Measurements from ENCODE around the gene SH3YL1.
A peak's percentile ranks its signal among the peaks of the same experiment; 100 is the strongest.

The SH3YL1 gene

DNA sequence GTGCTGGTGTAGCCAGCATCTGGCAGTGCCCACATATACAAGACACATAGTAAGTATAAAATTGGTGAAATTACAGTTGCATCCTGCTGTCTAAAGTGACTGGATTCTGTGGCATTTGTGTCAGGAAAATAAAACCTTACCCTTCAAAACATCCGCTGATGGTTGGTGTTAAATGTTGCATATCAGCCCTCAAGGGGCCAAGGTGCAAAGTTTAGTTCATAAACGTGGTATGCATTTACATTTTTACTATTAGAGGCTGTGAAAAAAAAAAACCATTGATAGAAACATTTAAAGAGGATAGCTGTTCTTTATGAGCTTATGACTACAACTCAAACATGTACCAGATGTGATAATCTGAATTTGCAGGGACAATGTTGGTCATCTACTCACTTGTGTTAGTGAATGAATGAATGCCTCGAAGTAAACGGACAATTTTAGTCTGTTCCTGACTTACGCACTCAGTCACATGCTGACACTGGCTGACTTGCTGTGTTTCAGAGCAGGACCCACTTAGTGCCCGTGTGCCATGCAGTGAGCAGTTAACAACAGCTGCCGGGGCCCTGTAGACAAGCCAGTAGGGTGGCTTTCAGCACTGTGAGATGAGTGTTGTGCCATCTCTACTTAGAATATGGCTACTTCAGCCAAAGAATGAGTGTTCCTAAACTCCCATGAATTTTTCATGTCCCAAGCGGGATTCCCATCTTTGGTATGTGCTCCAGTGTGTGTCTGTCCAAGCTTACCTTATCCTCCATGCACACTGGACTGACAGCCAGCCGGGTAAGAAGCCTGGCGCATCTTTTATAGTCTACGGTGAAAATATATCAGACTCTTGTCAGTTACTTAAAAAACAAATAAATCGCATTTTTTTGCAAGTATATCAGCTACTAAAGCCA is 18.8 kb upstream of the SH3YL1 start:
- DNase-seq, result no peak

DNA sequence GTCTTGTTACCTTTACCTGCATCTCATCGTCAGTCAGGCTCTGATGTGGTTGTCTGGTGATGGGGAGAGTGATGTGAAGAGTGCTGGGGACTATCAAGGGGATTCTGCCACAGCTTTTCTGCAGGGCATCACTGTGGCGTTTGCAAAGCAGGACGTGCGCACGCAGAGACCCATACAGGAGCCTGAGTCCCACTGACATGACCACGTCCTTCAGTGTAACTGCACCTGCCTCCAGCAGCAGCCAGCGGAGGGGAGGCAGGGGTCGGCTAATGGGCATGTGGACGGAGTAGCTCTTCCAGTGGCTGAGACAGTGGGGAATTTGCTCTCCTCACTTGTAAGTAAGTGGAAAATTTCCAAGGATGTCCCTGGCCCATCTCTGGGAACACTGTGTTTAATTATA is 17.5 kb upstream of the SH3YL1 start:
- no peak for DNase-seq

DNA sequence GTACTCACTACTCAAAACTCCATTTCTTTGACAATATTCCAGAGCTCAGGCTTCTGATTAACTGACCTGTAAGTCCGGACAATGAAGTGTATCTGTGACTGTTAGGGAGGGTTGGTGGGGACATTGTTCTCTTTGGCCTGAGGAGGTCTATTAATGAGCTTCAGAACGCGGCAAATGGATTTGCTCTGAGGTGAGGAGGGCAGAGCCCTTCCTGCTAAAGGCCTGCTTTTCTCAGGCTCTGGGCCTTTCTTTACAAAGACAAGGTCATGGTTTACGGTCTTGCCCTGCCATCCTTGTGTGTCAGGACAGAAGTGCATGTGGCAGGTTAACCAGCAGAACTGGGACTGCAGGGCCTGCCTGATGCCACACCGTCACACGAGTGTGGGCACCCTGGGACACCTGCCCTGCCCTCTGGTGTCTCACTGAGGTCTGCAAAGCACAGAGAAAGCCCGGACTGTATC is 16.8 kb upstream of the SH3YL1 start:
- DNase-seq, result no peak

DNA sequence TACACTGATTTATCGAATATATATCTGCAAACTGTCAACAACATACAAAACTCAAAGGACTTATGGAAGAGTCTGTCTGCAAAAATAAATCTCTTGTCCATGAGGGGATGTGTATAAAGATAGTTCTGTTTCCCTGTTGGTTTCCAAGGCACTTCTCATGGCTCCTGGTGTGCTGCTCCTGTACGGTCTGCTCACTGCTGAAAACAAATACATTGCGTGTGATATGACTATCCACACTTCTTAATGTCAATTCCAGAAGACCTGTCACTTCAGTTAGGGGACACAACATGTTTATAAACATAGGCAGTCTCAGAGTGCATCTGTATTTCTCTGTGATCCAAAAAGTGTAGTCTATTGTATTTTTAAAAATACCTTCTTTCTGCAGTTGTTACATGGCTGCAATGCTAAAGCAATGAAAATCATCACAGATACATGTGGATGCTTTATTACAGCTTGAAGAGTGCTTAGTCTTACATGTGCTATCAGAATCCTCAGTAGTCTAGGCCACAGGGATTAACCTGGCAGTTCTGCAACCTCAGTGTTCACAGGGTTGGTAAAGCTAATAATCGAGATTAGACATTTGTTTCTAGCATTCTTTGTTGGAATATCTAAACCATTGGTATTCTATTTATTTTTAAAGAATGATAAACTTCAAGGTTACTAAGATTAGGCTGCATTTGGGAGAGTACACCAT is 16.3 kb upstream of the SH3YL1 start:
- DNase-seq, result no peak

DNA sequence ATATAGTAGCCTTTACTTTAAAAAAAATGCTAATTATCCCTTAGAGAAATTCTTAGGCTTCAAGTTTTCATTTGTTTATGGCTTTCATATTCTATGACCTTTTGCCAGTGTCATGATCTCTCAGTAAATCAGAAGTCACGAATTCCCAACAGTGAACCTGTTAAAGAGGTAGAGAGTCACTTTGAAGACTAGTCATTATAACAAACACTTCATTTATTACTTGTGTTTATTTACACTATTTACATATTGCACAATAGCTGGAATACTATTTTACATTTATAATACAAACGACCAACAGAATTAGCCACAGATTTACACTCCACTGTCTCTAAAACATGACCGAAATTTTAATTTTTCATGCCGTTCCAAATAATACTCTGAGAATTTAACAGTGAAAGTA is 15.5 kb upstream of the SH3YL1 start:
- DNase-seq, result no peak

DNA sequence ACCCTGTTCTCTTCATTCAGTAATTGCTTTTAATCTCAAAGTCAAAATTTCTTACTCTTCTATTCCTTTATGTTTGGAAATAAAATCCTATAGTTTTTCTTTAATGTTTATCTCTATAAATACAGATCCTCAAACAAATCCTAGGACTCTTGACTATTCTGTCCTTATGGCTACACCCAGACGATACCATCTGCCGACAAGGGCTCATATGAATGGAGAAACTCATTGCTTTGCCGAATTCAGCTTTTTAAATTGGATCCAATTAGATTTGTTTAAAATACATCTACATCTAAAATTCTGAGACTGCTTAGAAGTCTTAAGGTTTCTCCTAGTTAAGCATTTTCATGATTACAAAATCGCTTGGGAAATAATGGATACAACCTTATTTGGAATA is 15.1 kb upstream of the SH3YL1 start:
- DNase-seq, result no peak

DNA sequence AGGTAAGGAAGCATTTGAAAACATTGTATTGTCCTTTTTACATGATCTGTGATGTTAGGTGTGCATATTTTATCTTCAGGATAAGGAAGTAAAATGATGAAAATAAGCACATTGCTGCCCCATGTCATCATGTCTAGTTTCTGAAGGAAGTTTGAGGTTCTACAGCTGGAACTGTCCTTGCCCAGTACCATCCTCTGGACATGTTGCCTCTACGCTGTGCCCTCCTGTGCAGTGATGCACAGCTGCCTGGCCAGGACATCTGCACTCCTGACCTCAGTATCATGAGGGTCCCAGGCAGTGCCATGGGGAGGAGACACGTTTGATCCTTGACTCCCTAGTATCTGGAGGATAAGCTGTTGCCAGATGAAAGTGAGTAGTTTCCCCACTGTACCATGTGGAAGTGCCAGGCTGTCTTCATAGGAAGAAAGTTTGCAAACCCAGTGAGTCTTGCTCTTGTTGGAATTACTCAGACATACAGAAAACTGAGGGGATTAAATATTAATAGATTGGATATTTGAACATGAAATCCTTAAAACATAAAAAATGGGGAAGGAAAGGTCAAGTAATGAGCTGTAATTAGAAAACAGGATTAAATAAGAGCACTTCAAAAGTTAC is 14.6 kb upstream of the SH3YL1 start:
- DNase-seq, result no peak

DNA sequence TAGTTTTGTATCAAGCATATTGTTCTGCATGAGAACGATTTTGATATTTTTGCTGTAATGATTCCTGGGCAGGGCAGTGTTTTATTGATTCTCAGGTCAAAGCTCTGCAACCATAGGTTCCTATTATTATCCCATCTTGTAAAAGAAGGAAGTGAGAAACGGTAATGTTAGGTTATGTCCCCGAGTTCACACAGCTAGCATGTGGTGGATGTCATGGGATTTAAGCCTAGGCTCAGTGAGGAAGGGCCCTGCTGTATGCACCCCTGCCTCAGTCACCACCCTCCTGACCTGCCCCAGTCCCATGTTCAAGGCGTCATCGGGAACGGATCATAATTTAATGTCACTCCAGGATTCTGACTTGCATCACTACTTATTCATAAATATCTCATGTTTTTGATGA is 11.6 kb upstream of the SH3YL1 start:
- no peak for DNase-seq

DNA sequence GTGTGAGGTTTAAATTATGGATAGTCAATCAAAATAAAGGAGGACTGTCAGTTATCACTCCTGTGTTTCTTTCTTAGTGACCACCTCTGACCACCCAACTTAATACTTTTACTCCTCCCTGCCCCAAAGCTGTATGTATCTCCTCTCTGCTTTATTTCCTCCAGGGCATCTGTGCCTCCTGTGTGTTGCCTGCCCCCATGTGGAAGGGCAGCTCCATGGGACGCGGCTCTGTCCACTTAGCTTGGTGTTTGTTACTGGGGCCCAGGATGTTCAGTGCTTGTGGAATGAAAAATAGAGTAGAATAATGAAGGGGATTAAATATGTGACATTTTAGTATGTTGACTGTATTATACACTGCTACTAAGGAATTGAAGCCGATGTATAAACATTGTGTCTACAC is 10.7 kb upstream of the SH3YL1 start:
- DNase-seq, result no peak

DNA sequence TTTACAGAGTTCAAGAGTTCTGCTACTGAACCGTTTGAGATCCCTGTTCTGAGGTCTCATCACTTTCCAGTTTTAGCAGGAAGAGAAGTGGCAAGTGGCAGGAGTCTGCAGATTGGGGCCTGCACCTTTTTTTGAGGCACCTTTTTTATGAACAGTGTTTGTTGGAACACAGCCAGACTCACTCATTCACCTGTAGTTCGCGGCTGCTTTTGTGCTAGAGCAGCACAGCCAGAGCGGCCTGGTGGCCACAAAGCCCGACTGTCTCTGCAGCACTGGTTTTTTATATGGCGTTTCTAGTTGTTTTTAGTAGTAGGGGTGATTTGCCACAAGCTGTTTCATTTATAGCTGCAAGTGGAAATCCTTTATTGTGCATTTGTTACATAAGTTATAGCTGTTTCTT is 9.5 kb upstream of the SH3YL1 start:
- DNase-seq, result no peak

DNA sequence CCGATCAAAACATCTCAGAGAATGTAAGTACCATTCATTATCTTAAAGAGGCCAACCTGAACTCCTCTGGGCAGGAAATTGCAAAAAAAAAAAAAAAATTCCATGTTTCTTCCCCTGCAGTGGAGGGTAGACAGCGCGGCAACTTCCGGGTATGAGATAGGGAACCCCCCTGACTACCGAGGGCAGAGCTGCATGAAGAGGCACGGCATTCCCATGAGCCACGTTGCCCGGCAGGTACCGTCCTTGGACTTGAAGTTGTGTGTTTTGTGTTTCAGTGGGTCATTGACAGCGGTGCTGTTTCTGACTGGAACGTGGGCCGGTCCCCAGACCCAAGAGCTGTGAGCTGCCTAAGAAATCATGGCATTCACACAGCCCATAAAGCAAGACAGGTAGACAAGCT is 8.1 kb upstream of the SH3YL1 start:
- no peak for DNase-seq

DNA sequence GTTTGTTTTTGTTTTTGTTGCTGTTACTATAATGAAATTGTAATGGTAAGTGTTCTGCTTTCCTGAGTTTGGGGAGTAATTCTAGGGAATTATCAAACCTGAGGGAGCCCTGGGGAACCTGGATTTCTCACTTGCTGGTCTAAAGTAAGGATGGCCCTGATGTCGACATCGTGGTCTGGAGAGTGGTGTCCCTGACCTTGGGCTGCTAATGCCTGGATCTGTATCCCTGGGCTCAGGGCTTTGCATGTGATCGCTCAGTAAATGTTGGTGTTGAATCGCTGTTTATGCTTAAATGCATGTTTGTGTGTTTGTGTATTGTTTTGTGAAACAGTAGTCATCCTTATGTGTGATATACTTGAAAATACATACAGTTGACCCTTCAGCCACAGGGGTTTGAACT is 7.0 kb upstream of the SH3YL1 start:
- DNase-seq, result no peak

DNA sequence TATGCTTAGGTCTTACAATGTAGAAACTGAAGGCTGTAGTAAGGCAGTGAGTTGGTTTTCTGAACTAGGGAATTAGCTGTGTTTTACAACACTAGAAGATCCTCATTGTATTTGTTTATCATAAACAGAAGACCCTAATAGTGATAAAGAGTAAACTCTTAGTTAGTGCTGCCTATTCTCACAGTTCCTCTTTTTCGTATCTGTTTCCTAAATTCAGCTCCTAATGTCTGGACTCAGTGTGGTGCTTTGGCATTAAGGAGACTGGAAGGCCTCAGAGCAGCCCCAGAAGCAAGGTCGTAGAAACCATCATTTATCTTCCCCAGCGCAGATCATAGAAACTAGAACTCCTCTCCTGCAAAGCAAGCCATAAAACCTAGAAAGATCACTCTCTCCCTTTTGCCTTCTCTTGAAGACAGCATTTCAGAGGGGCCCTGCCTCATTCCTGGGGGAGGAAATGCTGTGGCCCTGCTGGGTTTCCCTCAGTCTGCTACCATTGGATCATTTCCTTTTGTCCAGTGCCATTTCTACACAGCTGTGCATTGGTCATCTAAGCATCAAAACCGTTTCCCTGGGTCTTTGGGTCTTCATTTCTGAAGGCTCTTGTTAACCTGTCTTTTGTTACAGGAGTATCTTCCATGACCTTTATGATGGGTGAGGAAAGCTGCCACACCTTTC is 5.7 kb upstream of the SH3YL1 start:
- DNase-seq, result no peak

DNA sequence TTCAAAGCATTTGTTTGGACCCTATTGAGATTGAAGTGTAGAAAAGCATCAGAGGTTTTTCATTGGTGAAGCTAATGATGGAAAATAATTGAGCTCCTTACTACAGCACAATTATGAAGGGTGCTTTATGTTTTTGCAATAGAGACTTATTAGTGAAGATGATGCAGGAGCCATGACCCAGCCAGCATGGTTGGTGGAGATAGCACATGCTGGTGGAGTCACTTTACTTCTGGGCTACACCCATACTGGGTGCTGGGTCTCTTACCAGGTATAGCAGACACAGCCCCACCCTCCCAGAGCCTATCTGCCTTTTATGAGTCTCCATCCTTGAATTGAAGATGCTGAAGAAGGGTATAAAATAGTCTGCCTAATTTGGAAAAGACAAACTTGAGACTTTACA is 4.5 kb upstream of the SH3YL1 start:
- DNase-seq, result no peak

DNA sequence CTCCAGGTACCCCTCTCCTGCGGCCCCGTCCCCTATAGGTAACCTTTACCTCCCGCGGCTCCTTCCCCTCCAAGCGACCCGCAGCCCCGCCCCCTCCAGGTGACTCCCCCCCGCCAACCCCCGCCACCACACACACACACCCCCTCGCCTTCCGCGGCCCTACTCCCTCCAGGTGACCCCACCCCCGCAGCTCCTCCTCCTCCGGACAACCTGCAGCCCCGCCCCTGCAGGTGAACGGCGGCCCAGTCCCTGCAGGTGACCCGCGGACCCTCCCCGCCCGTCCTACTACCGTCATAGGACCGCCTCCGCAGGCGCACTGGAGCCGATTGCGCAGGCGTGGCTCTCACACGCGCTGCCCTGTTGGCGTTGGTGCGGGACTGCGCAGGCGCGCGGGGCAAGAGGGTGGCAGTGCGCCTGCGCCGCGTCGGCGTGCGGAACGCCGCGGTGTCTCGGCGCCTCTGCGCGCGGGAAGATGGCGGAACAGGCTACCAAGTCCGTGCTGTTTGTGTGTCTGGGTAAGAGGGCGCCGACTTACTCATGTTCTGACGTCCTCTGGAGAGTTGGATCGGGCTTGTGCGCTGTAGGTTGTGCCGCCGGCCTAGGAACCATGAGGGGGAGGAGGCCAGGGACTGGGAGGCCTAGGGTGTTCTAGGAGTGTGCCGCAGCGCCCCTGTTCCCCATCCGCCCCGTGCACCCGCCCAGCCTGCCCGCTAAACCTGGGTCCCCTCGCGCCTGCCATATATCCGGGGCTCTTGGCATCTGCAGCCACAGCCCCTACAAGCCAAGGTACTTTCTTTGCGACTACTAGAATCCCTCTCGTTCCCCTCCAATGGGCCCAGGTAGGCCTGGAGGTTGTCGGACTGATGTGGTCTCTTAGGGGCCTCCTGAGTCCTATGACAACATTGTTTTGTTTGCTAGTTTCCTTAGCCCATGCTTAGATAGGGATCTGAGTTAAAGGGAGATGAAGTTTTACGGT is 949 bp upstream of the SH3YL1 start, which contains the start of gene ACP1:
Gene ACP1, plus strand, starts transcription at position 455 of the 976 bp plus-strand sequence. Its CDS starts 18 bp downstream, at position 473.
- DNase-seq, result peak; percentile 95

DNA sequence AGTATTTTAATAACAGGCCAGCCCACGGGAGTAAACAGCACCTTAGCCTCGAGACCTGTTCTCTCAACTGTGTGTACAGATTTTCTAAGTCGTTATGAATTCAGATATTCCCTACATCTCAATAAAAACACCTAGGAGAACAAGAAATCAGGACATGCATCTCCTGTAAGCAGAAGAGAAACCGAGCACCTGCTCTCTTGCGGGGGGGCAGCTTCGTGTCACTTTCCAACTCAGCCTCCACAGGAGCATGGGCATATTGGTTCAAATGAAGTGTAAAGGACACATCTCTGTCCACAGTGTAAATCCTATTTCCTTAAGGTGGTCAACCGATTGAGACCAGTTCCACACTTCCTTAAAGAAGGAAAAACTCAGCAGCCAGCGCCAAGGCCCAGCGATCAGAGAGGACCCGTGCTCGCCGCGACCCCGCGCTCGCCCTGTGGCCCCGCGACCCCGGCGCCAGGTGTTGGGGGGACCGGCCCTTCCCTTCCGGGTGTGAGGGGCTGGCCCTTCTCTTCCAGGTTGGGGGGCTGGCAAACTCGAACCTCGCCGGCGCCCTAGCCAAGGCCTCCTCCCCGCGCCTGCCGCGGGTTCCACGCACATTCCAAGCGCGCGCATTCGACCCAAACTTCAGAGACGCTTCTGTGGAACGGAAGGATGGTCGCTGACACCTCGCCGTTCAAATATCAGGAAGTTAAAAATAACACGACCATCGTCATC is 652 bp downstream of the SH3YL1 start:
- DNase-seq, result no peak

DNA sequence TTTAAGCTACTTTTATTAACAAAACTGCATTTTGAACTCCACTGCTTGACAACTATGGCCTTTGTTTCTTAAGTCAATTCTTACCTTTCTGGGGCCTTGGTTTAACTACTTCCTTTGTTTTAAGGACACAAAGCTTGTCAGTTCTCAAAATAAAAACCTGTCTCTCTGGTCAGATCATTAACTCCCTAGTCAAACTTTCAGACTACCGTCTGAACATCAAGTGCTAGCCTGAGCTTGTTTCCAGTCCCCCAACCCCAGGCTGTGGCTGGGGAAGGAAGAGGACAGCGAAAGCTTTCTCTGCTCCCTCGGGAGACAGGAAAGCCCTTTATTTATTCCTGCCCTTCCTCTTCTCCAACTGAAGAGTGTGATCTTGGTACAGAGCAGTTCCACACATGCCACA is 1.7 kb downstream of the SH3YL1 start:
- DNase-seq, result no peak

DNA sequence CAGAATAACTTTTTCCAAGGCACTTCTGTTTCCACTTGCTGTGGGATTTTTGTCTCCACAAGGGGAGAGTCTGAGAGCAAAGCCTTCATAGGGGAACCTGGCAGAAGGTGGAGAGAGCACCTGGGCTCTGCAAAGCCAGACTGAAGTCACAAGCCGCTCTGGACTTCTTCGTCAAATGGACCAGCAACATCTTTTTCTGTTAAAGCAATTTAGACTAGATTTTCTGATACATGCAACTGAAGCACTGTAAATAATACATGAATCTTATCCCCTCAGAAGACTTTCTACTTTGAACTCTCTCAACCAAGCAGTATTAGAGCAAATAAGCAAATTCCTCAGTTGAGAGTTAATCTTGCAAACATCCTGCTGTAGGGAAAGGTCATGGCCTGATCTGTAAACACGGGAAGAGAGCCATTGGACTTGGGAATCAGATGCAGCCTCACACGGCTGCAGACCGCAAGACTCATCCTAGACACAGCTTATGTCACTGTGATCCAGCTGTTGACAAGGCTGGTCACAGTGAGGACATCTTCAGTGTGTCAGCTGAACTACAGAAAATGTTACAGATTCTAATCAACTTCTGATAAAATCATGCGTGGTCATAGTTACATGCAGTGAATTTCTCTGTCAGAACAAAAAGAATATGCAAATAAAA is 3.2 kb downstream of the SH3YL1 start:
- no peak for DNase-seq

DNA sequence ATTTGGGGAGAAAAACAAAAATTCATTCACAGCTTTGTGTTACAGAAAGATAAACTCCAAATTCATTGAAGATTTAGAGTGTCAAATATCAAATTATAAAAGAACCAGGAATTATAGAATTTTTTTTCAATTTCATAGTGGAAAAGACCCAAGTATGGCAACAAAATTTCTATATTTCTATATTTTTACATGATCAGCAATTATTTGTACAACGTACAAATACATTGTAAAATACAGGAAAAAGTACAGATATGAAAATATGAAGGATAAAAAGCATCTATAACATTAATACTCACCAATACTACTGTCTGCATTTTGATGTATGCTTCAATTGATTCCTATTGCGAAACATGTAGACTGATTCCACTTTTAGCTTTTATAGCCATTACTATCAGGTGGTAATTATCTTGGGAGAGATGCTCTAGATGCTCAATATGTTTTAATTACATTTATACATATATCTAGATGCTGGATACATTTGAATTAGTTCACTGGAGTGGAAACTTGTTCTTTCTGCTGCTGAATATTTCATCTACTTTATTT is 4.0 kb downstream of the SH3YL1 start:
- DNase-seq, result no peak

DNA sequence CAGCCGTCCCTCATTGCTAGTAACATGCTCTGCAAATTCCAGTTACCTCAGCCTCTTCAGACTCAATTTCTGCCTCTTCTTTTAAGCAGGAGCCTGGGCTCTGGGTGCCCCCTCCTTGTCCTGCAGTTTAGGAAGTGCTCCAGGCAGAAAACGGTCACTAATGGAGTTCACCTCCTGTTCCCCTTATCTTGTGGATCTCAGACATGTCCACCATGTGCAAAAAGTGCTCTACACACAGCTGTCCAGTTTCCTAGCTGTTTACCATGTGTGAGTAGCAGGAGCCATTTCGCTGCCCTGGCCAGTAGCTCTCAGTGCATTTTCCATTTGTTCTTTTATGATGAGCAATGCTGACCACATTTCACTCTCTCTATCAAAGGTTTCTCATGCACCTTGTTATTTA is 4.9 kb downstream of the SH3YL1 start:
- DNase-seq, result no peak

All from CD4-positive, alpha-beta T cell treated with Interleukin-21 for 1 hour (primary cell).